Ishikawa (cell line): ENCODE data around the gene CPNE6.
A peak's percentile ranks its signal among the peaks of the same experiment; 100 is the strongest.

Experiments
- CEBPB ChIP-seq: IDR thresholded peaks from 2 replicates; pipeline ENCODE4 v1.6.1; 2012
- CREB1 ChIP-seq: IDR thresholded peaks from 2 replicates; pipeline ENCODE4 v1.6.1; 2012; ENCODE audit warnings: low read depth
- EGR1 ChIP-seq: IDR thresholded peaks from 2 replicates; pipeline ENCODE4 v1.6.1; 2012
- EP300 ChIP-seq: IDR thresholded peaks from 2 replicates; pipeline ENCODE4 v1.6.1; 2012; ENCODE audit warnings: borderline replicate concordance
- FOXM1 ChIP-seq: IDR thresholded peaks from 2 replicates; pipeline ENCODE4 v1.6.1; 2012; ENCODE audit warnings: low read depth, borderline replicate concordance
- NFIC ChIP-seq: IDR thresholded peaks from 2 replicates; pipeline ENCODE4 v1.6.1; 2012
- RAD21 ChIP-seq: IDR thresholded peaks from 2 replicates; pipeline ENCODE4 v1.6.1; 2012; ENCODE audit warnings: low read depth
- TAF1 ChIP-seq: IDR thresholded peaks from 2 replicates; pipeline ENCODE4 v1.6.1; 2012; ENCODE audit warnings: low read depth, mild to moderate bottlenecking
- TCF12 ChIP-seq: IDR thresholded peaks from 2 replicates; pipeline ENCODE4 v1.6.1; 2012; ENCODE audit warnings: low read depth
- TEAD4 ChIP-seq: IDR thresholded peaks from 2 replicates; pipeline ENCODE4 v1.6.1; 2012
- YY1 ChIP-seq: IDR thresholded peaks from 2 replicates; pipeline ENCODE4 v1.6.1; 2012; ENCODE audit warnings: low read depth
- ZBTB7A ChIP-seq: IDR thresholded peaks from 2 replicates; pipeline ENCODE4 v1.6.1; 2012; ENCODE audit warnings: low read depth
- TF ChIP-seq, protein P1 (sequence below): IDR thresholded peaks from 2 replicates; pipeline ENCODE4 v1.6.1; 2012; ENCODE audit warnings: low read depth, mild to moderate bottlenecking
- TF ChIP-seq, protein P2 (sequence below): IDR thresholded peaks from 2 replicates; pipeline ENCODE4 v1.6.1; 2012
- TF ChIP-seq, protein P3 (sequence below): IDR thresholded peaks from 2 replicates; pipeline ENCODE4 v1.6.1; 2012

The CPNE6 gene

DNA sequence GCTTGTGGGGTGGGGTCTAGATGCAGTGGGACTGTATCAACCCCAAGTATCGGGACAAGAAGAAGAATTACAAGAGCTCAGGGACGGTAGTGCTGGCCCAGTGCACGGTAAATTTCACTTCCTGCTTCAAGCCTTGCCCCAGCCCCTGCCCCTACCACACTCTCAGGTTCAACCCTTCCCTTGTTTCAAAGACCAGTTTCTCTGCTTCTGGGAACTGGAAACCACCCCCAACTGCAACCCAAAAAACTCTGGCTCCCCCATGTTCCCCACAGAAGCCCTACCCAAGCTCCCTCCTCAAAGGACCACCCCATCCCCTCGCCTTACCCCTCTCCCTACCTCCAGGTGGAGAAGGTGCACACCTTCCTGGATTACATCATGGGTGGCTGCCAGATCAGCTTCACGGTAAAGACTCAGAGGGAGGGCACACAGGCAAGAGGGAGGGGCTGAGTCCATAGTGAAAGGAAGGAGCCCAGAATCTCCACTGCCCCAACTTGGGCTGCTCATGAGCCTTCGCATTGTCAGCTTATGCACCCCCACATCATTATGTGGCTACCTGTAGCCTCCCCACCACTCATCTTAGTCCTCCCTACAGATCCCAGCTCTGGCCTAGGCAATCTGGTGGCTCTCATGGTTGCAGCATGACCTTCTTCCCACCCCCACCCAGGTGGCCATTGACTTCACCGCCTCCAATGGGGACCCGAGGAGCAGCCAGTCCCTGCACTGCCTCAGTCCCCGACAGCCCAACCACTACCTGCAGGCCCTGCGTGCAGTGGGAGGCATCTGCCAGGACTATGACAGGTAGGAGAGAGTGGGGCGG is 4.3 kb downstream of the CPNE6 start:
- TF ChIP-seq CEBPB (peak; percentile 28; the same call in 1 of the 2 replicates), FOXM1 (no peak)

DNA sequence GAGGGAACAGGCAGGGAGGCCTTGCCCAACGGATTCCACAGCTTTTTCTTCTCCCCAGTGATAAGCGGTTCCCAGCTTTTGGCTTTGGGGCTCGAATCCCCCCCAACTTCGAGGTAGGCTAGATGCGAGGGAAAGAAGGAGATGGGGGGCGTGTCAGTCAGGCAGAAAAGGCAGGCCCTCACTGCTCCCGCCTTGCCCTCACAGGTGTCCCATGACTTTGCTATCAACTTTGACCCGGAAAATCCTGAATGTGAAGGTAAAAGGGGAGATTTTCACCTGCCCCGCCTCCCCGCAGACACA is 4.9 kb downstream of the CPNE6 start:
- TF ChIP-seq EP300 (no peak), EGR1 (no peak), TAF1 (no peak), ZBTB7A (no peak), CREB1 (no peak), CEBPB (no peak)
- TF ChIP-seq, protein P1, sequence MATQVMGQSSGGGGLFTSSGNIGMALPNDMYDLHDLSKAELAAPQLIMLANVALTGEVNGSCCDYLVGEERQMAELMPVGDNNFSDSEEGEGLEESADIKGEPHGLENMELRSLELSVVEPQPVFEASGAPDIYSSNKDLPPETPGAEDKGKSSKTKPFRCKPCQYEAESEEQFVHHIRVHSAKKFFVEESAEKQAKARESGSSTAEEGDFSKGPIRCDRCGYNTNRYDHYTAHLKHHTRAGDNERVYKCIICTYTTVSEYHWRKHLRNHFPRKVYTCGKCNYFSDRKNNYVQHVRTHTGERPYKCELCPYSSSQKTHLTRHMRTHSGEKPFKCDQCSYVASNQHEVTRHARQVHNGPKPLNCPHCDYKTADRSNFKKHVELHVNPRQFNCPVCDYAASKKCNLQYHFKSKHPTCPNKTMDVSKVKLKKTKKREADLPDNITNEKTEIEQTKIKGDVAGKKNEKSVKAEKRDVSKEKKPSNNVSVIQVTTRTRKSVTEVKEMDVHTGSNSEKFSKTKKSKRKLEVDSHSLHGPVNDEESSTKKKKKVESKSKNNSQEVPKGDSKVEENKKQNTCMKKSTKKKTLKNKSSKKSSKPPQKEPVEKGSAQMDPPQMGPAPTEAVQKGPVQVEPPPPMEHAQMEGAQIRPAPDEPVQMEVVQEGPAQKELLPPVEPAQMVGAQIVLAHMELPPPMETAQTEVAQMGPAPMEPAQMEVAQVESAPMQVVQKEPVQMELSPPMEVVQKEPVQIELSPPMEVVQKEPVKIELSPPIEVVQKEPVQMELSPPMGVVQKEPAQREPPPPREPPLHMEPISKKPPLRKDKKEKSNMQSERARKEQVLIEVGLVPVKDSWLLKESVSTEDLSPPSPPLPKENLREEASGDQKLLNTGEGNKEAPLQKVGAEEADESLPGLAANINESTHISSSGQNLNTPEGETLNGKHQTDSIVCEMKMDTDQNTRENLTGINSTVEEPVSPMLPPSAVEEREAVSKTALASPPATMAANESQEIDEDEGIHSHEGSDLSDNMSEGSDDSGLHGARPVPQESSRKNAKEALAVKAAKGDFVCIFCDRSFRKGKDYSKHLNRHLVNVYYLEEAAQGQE: no peak
- TF ChIP-seq, protein P2, sequence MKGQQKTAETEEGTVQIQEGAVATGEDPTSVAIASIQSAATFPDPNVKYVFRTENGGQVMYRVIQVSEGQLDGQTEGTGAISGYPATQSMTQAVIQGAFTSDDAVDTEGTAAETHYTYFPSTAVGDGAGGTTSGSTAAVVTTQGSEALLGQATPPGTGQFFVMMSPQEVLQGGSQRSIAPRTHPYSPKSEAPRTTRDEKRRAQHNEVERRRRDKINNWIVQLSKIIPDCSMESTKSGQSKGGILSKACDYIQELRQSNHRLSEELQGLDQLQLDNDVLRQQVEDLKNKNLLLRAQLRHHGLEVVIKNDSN: no peak
- TF ChIP-seq, protein P3, sequence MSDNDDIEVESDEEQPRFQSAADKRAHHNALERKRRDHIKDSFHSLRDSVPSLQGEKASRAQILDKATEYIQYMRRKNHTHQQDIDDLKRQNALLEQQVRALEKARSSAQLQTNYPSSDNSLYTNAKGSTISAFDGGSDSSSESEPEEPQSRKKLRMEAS: no peak

DNA sequence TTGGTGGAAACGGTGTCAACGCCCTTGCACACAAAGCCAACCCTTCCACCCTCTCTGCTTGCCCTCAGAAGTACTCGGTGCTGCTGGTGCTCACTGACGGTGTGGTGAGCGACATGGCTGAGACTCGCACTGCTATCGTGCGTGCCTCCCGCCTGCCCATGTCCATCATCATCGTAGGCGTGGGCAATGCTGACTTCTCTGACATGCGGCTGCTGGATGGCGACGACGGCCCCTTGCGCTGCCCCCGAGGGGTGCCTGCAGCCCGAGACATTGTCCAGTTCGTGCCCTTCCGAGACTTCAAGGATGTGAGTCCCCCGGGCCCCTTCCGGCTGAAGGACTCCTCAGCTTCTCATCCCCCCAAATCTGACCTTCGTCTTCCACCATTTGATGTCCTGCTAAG is 5.7 kb downstream of the CPNE6 start:
- TF ChIP-seq YY1 (no peak), NFIC (no peak), RAD21 (no peak), TEAD4 (no peak), CREB1 (no peak), EGR1 (no peak), FOXM1 (no peak), ZBTB7A (no peak), CEBPB (no peak), TCF12 (no peak)
- TF ChIP-seq, protein P3: no peak
- TF ChIP-seq, protein P2: no peak
- TF ChIP-seq, protein P1: no peak

DNA sequence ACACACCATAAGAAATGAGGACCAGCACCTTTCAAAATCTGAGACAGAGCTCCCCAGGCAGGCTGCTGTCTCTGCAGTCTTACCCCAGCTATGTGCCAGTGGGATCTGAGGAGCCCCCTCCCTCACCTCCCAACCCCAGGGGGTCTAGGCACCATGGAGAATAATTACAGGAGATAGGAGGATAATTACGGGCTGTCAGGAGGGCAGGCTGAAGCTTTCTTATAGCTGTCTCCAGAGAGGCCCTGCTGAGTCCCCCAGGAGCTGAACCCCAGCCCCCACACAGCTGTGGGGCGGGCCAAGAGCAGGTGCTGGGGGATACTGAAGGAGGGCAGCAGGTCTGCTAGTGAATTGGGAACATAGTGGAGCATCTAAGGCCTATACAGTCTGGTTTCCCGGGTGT is 6.8 kb downstream of the CPNE6 start:
- TF ChIP-seq, protein P3: no peak
- TF ChIP-seq CEBPB (no peak), TEAD4 (no peak), TAF1 (no peak), NFIC (no peak), RAD21 (no peak), TCF12 (no peak), YY1 (no peak), ZBTB7A (no peak), CREB1 (no peak), EGR1 (no peak), EP300 (no peak), FOXM1 (no peak)
- TF ChIP-seq, protein P2: no peak
- TF ChIP-seq, protein P1: no peak
